IPS-11a (cell line): ENCODE measurements around the gene TGFBR2.

ENCODE experiments used
- H3K4me3 ChIP-seq: one replicate; pipeline ENCODE4 v1.5.1; 2013; ENCODE audit warnings: low read depth, low read length, control low read depth

TGFBR2 gene

GRCh38 chr3:30600572-30600971, 5.8 kb upstream of the TGFBR2 start:
- no peak overlapping the region for H3K4me3 ChIP-seq

- no peak overlapping the region for H3K4me3 ChIP-seq
Measured at GRCh38 chr3:30602946-30603345, 3.5 kb upstream of the TGFBR2 start.

- no peak overlapping the region for H3K4me3 ChIP-seq
Measured at GRCh38 chr3:30604093-30604492, 2.3 kb upstream of the TGFBR2 start.

- H3K4me3 ChIP-seq, result no peak overlapping the region
Measured at GRCh38 chr3:30604558-30604957, 1.8 kb upstream of the TGFBR2 start.

GRCh38 chr3:30605005-30605404, 1.4 kb upstream of the TGFBR2 start:
- H3K4me3 ChIP-seq, result no peak overlapping the region

- peak overlapping the region; percentile 86 for H3K4me3 ChIP-seq
Measured at GRCh38 chr3:30605706-30606300, 598 bp upstream of the TGFBR2 start.

- peak overlapping the region; percentile 86 for H3K4me3 ChIP-seq
Measured at GRCh38 chr3:30607032-30607833, 832 bp downstream of the TGFBR2 start.

- H3K4me3 ChIP-seq, result no peak overlapping the region
Measured at GRCh38 chr3:30608598-30608947, 2.2 kb downstream of the TGFBR2 start.

- H3K4me3 ChIP-seq, result no peak overlapping the region
Measured at GRCh38 chr3:30609930-30610701, 3.7 kb downstream of the TGFBR2 start.

- no peak overlapping the region for H3K4me3 ChIP-seq
Measured at GRCh38 chr3:30610702-30611368, 4.4 kb downstream of the TGFBR2 start.

GRCh38 chr3:30611613-30612436, 5.4 kb downstream of the TGFBR2 start:
- no peak overlapping the region for H3K4me3 ChIP-seq

- H3K4me3 ChIP-seq, result no peak overlapping the region
Measured at GRCh38 chr3:30612437-30613132, 6.2 kb downstream of the TGFBR2 start.

GRCh38 chr3:30613133-30613825, 6.9 kb downstream of the TGFBR2 start:
- H3K4me3 ChIP-seq, result no peak overlapping the region

- no peak overlapping the region for H3K4me3 ChIP-seq
Measured at GRCh38 chr3:30614373-30614772, 8.0 kb downstream of the TGFBR2 start.

GRCh38 chr3:30614943-30615342, 8.5 kb downstream of the TGFBR2 start:
- no peak overlapping the region for H3K4me3 ChIP-seq

- no peak overlapping the region for H3K4me3 ChIP-seq
Measured at GRCh38 chr3:30615615-30616346, 9.4 kb downstream of the TGFBR2 start.

GRCh38 chr3:30616347-30617027, 10.1 kb downstream of the TGFBR2 start:
- H3K4me3 ChIP-seq, result no peak overlapping the region

GRCh38 chr3:30617069-30617468, 10.7 kb downstream of the TGFBR2 start:
- no peak overlapping the region for H3K4me3 ChIP-seq
